Peyer's patch (tissue), 4 donors: ENCODE results near the gene RNF227.

Source experiments
- CTCF ChIP-seq, 6 experiments: fragments of 450-650 bp in 4 of 6; fragments of 200-600 bp in 2 of 6; sonication (generic) in 1 of 6; IDR thresholded peaks; one replicate each; pipeline ENCODE4 v1.5.1; 2017 to 2019; ENCODE audit warnings: antibody characterized with exemption in 6 of 6, mild to moderate bottlenecking in 3 of 6, moderate library complexity in 1 of 6
- POLR2A ChIP-seq, 2 donors: fragments of 450-650 bp; IDR thresholded peaks; one replicate each; pipeline ENCODE4 v1.5.1; 2017; ENCODE audit warnings: antibody characterized with exemption in 2 of 2, mild to moderate bottlenecking in 2 of 2, moderate library complexity in 2 of 2

GRCh38 chr17:7931709-7932482, 15.8 kb upstream of the RNF227 start, which contains the start of the genes CNTROB and TRAPPC1:
- TF ChIP-seq CTCF (IDR thresholded peaks at IDR 0.05) (peak in 1 of 6 experiments; percentile 2), POLR2A (IDR thresholded peaks at IDR 0.05) (peak; percentile 50 to 58)
